SK-MEL-5 (cell line): ENCODE data around the gene INHBC. TPM values are rescaled to one million over a fixed set of nuclear protein-coding genes. Genes with fewer than 3 reads are reported as not detected.
"Not testable (repeated sequence)": the region's sequence is repeated elsewhere in the genome, so short reads cannot be mapped to it uniquely, and the experiment has no call there.

Experiments used
- DNase-seq: peaks from one replicate; pipeline ENCODE4 v3.0.0-alpha.2; 2016; ENCODE audit warnings: low read depth, low spot score
- in situ Hi-C: cut with HindIII; loops from 2 replicates; pipeline ENCODE4 v1.10.0; 2016; ENCODE audit warnings: low sequenced_read_pairs, high pct_unique_total_duplicates, low pct_unique_long_range_greater_than_20kb
- small RNA-seq, 2 experiments: library from RNA; depleted of rRNA; stranded (forward); fragments of <200 nt; gene quantifications; one replicate each; pipeline ENCODE3, GENCODE V24; 2014
- total RNA-seq: library from RNA; depleted of rRNA; stranded (reverse); fragments of >200 nt; shearing (Covaris generic); gene quantifications from 2 replicates; pipeline ENCODE4 v1.2.3, GENCODE V29; 2014; rRNA removed

Gene INHBC
- total RNA-seq, 1 experiment from 2014 or later = not detected

GRCh38 chr12:57490126-57490525, 55.5 kb downstream of the INHBC start:
- DNase-seq = no peak

GRCh38 chr12:57491393-57492280, 57.1 kb downstream of the INHBC start:
- peak; percentile 50 for DNase-seq
- in situ Hi-C loops = no loop called here

More at GRCh38 chr12:57490126-57490525, 55.5 kb downstream of the INHBC start:
- in situ Hi-C loops = no loop called here

- in situ Hi-C loops, DNase-seq: not testable (repeated sequence)
These were observed 60.6 kb downstream of the INHBC start for GRCh38 chr12:57495051-57495701.

- DNase-seq = no peak
- in situ Hi-C loops = no loop called here
These were observed 62.2 kb downstream of the INHBC start for GRCh38 chr12:57496822-57497221.

- DNase-seq = no peak
- in situ Hi-C loops = no loop called here
These were observed 62.9 kb downstream of the INHBC start for GRCh38 chr12:57497223-57498131.

- in situ Hi-C loops = no loop called here
- DNase-seq = peak; percentile 51
These were observed 63.5 kb downstream of the INHBC start for GRCh38 chr12:57498132-57498502.

- in situ Hi-C loops = no loop called here
- no peak for DNase-seq
These were observed 64.0 kb downstream of the INHBC start for GRCh38 chr12:57498571-57498970.

- in situ Hi-C loops = no loop called here
- no peak for DNase-seq
These were observed 65.6 kb downstream of the INHBC start for GRCh38 chr12:57500213-57500612.

Small RNA genes lying within 50 kb of the gene (small RNA-seq; reads per million reads assigned to genes)
- gene RNU6-879P = 0 reads per million in 2 experiments

Other genes starting within 250 kb of the INHBC start
- gene NXPH4, start 218.0 kb upstream of the INHBC start, total RNA-seq = 5.1 and 5.4 TPM in 2 replicates
- gene SHMT2, start 205.1 kb upstream of the INHBC start, total RNA-seq = 345 and 365 TPM in 2 replicates
- gene STAC3, start 183.6 kb upstream of the INHBC start, total RNA-seq = not detected in 2 replicates
- gene R3HDM2, start 3.7 kb upstream of the INHBC start, total RNA-seq = 15.2 and 19.0 TPM in 2 replicates
- gene INHBE, start 20.5 kb downstream of the INHBC start, total RNA-seq = 0.34 TPM in 1 of 2 replicates, not detected in the other
- 0.16 and 1.9 TPM in 2 replicates for gene GLI1, start 25.0 kb downstream of the INHBC start, total RNA-seq
- not detected in 2 replicates for gene ARHGAP9, start 45.1 kb downstream of the INHBC start, total RNA-seq
- 148 and 151 TPM in 2 replicates for gene MARS1, start 53.3 kb downstream of the INHBC start, total RNA-seq
- 103 and 117 TPM in 2 replicates for gene DDIT3, start 85.7 kb downstream of the INHBC start, total RNA-seq
- 6.6 and 6.8 TPM in 2 replicates for gene MBD6, start 88.0 kb downstream of the INHBC start, total RNA-seq
- gene DCTN2, start 112.4 kb downstream of the INHBC start, total RNA-seq = 86.2 and 93.8 TPM in 2 replicates
- gene KIF5A, start 115.3 kb downstream of the INHBC start, total RNA-seq = 0.29 and 0.40 TPM in 2 replicates
- gene PIP4K2C, start 156.4 kb downstream of the INHBC start, total RNA-seq = 48.4 and 53.2 TPM in 2 replicates
- gene DTX3, start 170.0 kb downstream of the INHBC start, total RNA-seq = 13.6 and 14.1 TPM in 2 replicates
- gene ARHGEF25, start 176.7 kb downstream of the INHBC start, total RNA-seq = 13.2 and 16.3 TPM in 2 replicates
- gene B4GALNT1, start 198.4 kb downstream of the INHBC start, total RNA-seq = 8.3 and 11.2 TPM in 2 replicates